ENCODE data around the gene LRRC75B. TPM values are rescaled to one million over a fixed set of nuclear protein-coding genes. Genes with fewer than 3 reads are reported as not detected.

The LRRC75B gene
- total and polyA plus RNA-seq, 2 of the 8 experiments (the other 6 are each of a cell fraction or from before 2014, with no cell fraction given): 12.2 to 26.6 TPM

GRCh38 chr22:24550902-24551435 lies 41.9 kb downstream of the LRRC75B start (continued):
- no peak for TF ChIP-seq SIRT6 (IDR thresholded peaks at IDR 0.05; ENCODE audit: low read length)
- no peak for TF ChIP-seq SUZ12 (IDR thresholded peaks at IDR 0.05; ENCODE audit: low read length)
- no peak for TF ChIP-seq SRF (IDR thresholded peaks at IDR 0.05; ENCODE audit: low read depth, low read length)
